Endothelial cell of umbilical vein (primary cell): ENCODE measurements around the gene ACTA2.

Experiments used
- EZH2 ChIP-seq: IDR thresholded peaks from 2 replicates; pipeline ENCODE4 v1.6.1; 2012; ENCODE audit warnings: borderline replicate concordance, low read depth, mild to moderate bottlenecking, moderate library complexity, low read length, inconsistent platforms; ENCODE audit not compliant: severe bottlenecking
- GATA2 ChIP-seq: IDR thresholded peaks from 2 replicates; pipeline ENCODE4 v1.7.0; 2011; ENCODE audit warnings: low read depth, mild to moderate bottlenecking, moderate library complexity, mixed read lengths, low read length; ENCODE audit not compliant: insufficient read length, insufficient read depth
- JUN ChIP-seq: IDR thresholded peaks from 2 replicates; pipeline ENCODE4 v1.6.1; 2011; ENCODE audit warnings: borderline replicate concordance, low read depth; ENCODE audit not compliant: insufficient read length, insufficient read depth
- MAX ChIP-seq: IDR thresholded peaks from 2 replicates; pipeline ENCODE4 v1.6.1; 2011; ENCODE audit not compliant: insufficient read depth, insufficient read length
- MYC ChIP-seq: IDR thresholded peaks from one replicate; pipeline ENCODE4 v1.6.1; 2011; ENCODE audit warnings: mild to moderate bottlenecking, low read depth, low read length
- POLR2A ChIP-seq: IDR thresholded peaks from 2 replicates; pipeline ENCODE4 v1.6.1; 2012; ENCODE audit warnings: low read depth, mild to moderate bottlenecking, control low read depth, low read length
- POLR2AphosphoS5 ChIP-seq: IDR thresholded peaks from 2 replicates; pipeline ENCODE4 v1.6.1; 2012; ENCODE audit warnings: low read depth, mild to moderate bottlenecking, control low read depth, low read length, moderate library complexity; ENCODE audit not compliant: insufficient read depth
- TF ChIP-seq, protein P1 (sequence below), 2 donors: IDR thresholded peaks; 1 replicate in 1 of 2; 2 replicates in 1 of 2; pipeline ENCODE4 v1.5.1; 2011; ENCODE audit warnings: low read length in 2 of 2, mild to moderate bottlenecking in 2 of 2, moderate library complexity in 2 of 2, control low read depth in 1 of 2, inconsistent platforms in 1 of 2, low read depth in 1 of 2; ENCODE audit not compliant: insufficient read depth in 1 of 2; ENCODE audit errors: extremely low read depth in 1 of 2

DNA sequence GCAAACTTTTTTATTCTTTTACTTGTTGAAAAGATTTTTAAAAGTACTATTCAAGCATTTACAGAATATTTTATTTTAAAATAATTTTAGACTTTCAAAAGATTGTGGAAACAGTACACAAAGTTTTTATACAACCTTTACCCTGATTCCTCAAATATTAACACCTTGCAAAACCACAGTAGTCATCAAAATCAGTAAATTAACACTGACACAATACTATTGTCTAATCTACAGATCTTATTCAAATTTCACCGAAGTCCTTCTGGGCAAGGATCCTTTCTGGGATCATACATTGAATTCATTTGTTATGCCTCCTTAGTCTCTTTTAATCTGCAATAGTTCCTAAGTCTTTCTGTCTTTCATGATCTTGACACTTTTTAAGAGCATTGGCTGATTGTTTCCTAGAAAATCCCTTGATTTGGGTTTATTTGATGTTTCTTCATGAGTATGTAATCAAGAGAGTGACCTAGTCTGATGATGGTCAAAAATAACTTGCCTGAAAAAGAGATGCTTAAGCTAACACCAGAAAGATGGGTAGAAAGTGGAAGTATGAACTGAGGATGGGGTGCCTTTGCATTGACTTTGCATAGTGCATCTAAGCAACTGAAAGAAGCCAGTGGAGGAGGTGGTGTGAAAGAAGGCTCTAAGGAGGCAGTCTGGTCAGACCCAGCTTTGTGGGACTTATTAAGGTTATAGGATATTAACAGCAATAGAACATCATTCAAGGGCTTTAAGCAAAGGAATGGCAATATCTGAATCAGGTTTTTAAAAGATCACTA, 62.8 kb downstream of the ACTA2 start:
- TF ChIP-seq, protein P1, sequence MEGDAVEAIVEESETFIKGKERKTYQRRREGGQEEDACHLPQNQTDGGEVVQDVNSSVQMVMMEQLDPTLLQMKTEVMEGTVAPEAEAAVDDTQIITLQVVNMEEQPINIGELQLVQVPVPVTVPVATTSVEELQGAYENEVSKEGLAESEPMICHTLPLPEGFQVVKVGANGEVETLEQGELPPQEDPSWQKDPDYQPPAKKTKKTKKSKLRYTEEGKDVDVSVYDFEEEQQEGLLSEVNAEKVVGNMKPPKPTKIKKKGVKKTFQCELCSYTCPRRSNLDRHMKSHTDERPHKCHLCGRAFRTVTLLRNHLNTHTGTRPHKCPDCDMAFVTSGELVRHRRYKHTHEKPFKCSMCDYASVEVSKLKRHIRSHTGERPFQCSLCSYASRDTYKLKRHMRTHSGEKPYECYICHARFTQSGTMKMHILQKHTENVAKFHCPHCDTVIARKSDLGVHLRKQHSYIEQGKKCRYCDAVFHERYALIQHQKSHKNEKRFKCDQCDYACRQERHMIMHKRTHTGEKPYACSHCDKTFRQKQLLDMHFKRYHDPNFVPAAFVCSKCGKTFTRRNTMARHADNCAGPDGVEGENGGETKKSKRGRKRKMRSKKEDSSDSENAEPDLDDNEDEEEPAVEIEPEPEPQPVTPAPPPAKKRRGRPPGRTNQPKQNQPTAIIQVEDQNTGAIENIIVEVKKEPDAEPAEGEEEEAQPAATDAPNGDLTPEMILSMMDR (IDR thresholded peaks at IDR 0.05; ENCODE audit: extremely low read depth in 1 of 2, insufficient read depth in 1 of 2, low read depth in 1 of 2, low read length in 2 of 2) = no peak
- no peak for TF ChIP-seq POLR2A
- TF ChIP-seq EZH2 = no peak
- TF ChIP-seq POLR2AphosphoS5 = no peak
- TF ChIP-seq MAX = no peak
- TF ChIP-seq MYC = no peak
- no peak for TF ChIP-seq JUN
- TF ChIP-seq GATA2 = no peak
